Stomach (tissue), 9 donors: ENCODE measurements around the gene SSH2. TPM values are rescaled to one million over a fixed set of nuclear protein-coding genes. Genes with fewer than 3 reads are reported as not detected.

Source experiments
- DNase-seq, 2 donors: peaks; one replicate each; pipeline versions ENCODE4 v3.0.0 to v3.0.0-alpha.2; 2013 to 2019
- H3K27ac ChIP-seq, 5 donors: fragments of 200-600 bp in 4 of 5; sonication (generic) in 4 of 5; one replicate each; pipeline ENCODE4 v1.5.1; 2013 to 2019; ENCODE audit warnings: mild to moderate bottlenecking in 1 of 5, moderate library complexity in 1 of 5
- H3K27me3 ChIP-seq, 3 donors: fragments of 200-600 bp; sonication (generic); one replicate each; pipeline ENCODE4 v1.5.1; 2017 to 2019; ENCODE audit warnings: mixed run types in 1 of 3
- H3K36me3 ChIP-seq, 4 donors: fragments of 200-600 bp; sonication (generic); 1 replicate in 3 of 4; 2 replicates in 1 of 4; pipeline ENCODE4 v1.5.1; 2016 to 2019
- H3K4me1 ChIP-seq, 4 donors: fragments of 200-600 bp; sonication (generic); one replicate each; pipeline ENCODE4 v1.5.1; 2016 to 2019
- H3K4me3 ChIP-seq, 4 donors: fragments of 200-600 bp; sonication (generic) in 3 of 4; one replicate each; pipeline ENCODE4 v1.5.1; 2016 to 2019; ENCODE audit warnings: mild to moderate bottlenecking in 1 of 4
- H3K9me3 ChIP-seq, 4 donors: fragments of 200-600 bp; sonication (generic); one replicate each; pipeline ENCODE4 v1.5.1; 2016 to 2019
- EP300 ChIP-seq: sonication (generic); formaldehyde crosslinking; IDR thresholded peaks from one replicate; pipeline ENCODE4 v1.6.1; 2017; ENCODE audit warnings: antibody characterized with exemption
- POLR2A ChIP-seq, 4 donors: fragments of 450-650 bp; IDR thresholded peaks; one replicate each; pipeline ENCODE4 v1.6.1; 2016; ENCODE audit warnings: antibody characterized with exemption in 4 of 4, control low read depth in 2 of 4, mild to moderate bottlenecking in 1 of 4, moderate library complexity in 1 of 4
- POLR2AphosphoS5 ChIP-seq, 3 donors: sonication (generic); formaldehyde crosslinking; IDR thresholded peaks; one replicate each; pipeline ENCODE4 v1.6.1; 2016; ENCODE audit warnings: antibody characterized with exemption in 3 of 3
- WGBS, 5 donors: extraction: QIAGEN DNeasy Blood & Tissue Kit in 3 of 5; methylation state at CpG; one replicate each; pipeline versions ENCODE4 v1.1.5 to v1.1.7; 2013 to 2018; 5-methylcytosine and 5-hydroxymethylcytosine counted together
- intact Hi-C: fragments of 100-400 bp; cut with DNase I; formaldehyde crosslinking; loops from one replicate; pipeline ENCODE4 v1.15.1; 2023; ENCODE audit warnings: low total_unique reads
- polyA plus RNA-seq, 3 donors: library from polyadenylated mRNA; stranded (reverse); fragments of 200-250 nt; gene quantifications; one replicate each; pipeline ENCODE4 v1.2.3, GENCODE V29; 2013
- total RNA-seq, 5 donors: library from RNA; depleted of rRNA; stranded (reverse); fragments of >200 nt; gene quantifications; one replicate each; pipeline versions ENCODE4 v1.1.0 to v1.2.3, GENCODE V29; 2014 to 2016
- TF ChIP-seq, protein P1 (sequence below), 7 experiments: fragments of 450-650 bp in 4 of 7; fragments of 200-600 bp in 3 of 7; sonication (generic) in 3 of 7; IDR thresholded peaks; one replicate each; pipeline ENCODE4 v1.5.1; 2016 to 2019; ENCODE audit warnings: antibody characterized with exemption in 7 of 7, control low read depth in 2 of 7, mild to moderate bottlenecking in 1 of 7
- donor health status: healthy with polysubstance abuse.
- donor health status: Bipolar disorder and iron deficiency.
- donor health status: healthy.

Gene SSH2
- total and polyA plus RNA-seq, 8 donors = 7.8 to 44.9 (median 24.1) TPM

- DNase-seq = peak; percentile 54 to 73
- H3K27me3 ChIP-seq = no peaks in the 10 kb centered on the region
- H3K27ac ChIP-seq = peak overlapping the region; percentile 37 to 82 (median 70)
- H3K4me3 ChIP-seq = no peak overlapping the region
- peaks cover 6 to 44% (median 24%) of the 10 kb centered on the region in 4 donors for H3K4me1 ChIP-seq
- TF ChIP-seq POLR2A (IDR thresholded peaks at IDR 0.05) (no peak), POLR2AphosphoS5 (IDR thresholded peaks at IDR 0.05) (peak in 2 of 3 donors; percentile 22 to 81), EP300 (no peak)
- TF ChIP-seq, protein P1, sequence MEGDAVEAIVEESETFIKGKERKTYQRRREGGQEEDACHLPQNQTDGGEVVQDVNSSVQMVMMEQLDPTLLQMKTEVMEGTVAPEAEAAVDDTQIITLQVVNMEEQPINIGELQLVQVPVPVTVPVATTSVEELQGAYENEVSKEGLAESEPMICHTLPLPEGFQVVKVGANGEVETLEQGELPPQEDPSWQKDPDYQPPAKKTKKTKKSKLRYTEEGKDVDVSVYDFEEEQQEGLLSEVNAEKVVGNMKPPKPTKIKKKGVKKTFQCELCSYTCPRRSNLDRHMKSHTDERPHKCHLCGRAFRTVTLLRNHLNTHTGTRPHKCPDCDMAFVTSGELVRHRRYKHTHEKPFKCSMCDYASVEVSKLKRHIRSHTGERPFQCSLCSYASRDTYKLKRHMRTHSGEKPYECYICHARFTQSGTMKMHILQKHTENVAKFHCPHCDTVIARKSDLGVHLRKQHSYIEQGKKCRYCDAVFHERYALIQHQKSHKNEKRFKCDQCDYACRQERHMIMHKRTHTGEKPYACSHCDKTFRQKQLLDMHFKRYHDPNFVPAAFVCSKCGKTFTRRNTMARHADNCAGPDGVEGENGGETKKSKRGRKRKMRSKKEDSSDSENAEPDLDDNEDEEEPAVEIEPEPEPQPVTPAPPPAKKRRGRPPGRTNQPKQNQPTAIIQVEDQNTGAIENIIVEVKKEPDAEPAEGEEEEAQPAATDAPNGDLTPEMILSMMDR (IDR thresholded peaks at IDR 0.05) = no peak
- H3K36me3 ChIP-seq = no peaks in the 10 kb centered on the region
- intact Hi-C loops = no loop called here
- 37 to 58% (median 48%) methylated on average over 10 of the region's 10 CpGs for WGBS, 5 donors
- no peaks in the 10 kb centered on the region for H3K9me3 ChIP-seq
Measured at GRCh38 chr17:29835435-29836351, 94.3 kb downstream of the SSH2 start.

DNA sequence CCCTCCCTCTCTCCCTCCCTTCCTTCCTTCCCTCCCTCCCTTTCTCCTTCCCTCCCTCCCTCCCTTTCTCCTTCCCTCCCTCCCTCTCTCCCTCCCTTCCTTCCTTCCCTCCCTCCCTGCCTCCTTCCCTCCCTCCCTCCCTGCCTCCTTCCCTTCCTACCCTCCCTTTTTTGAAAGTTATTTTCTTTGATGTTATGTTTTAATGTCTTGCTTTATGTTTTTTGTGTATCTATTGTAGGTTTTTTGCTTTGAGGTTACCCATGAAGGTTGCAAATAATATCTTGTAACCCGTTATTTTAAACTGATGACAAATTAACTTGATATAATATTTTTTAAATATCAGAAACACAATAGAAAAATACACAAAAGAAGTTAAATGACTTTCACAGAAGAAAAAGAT, 96.2 kb downstream of the SSH2 start:
- no peaks in the 10 kb centered on the region for H3K36me3 ChIP-seq
- intact Hi-C loops = no loop called here
- no peak overlapping the region for H3K27ac ChIP-seq
- no peak overlapping the region for H3K4me3 ChIP-seq
- WGBS, 5 donors = 52 to 84% (median 64%) methylated on average over 1 of the region's 1 CpG
- H3K9me3 ChIP-seq = no peaks in the 10 kb centered on the region
- no peak for TF ChIP-seq EP300
- TF ChIP-seq, protein P1 (IDR thresholded peaks at IDR 0.05) = no peak
- no peak for TF ChIP-seq POLR2A (IDR thresholded peaks at IDR 0.05)
- no peak for TF ChIP-seq POLR2AphosphoS5 (IDR thresholded peaks at IDR 0.05)
- no peak for DNase-seq
- H3K27me3 ChIP-seq = no peaks in the 10 kb centered on the region
- peaks cover 6 to 35% (median 24%) of the 10 kb centered on the region in 4 donors for H3K4me1 ChIP-seq

- Histone ChIP-seq H3K9me3 (no peaks in the 10 kb centered on the region), H3K4me1 (peaks cover 0 to 9% (median 7%) of the 10 kb centered on the region in 4 donors), H3K36me3 (no peaks in the 10 kb centered on the region), H3K4me3 (no peak overlapping the region), H3K27me3 (no peaks in the 10 kb centered on the region), H3K27ac (no peak overlapping the region)
- intact Hi-C loops = no loop called here
- WGBS, 5 donors = 70 to 83% (median 78%) methylated on average over 3 of the region's 3 CpGs
- TF ChIP-seq EP300 (no peak), POLR2AphosphoS5 (IDR thresholded peaks at IDR 0.05) (no peak), POLR2A (IDR thresholded peaks at IDR 0.05) (no peak)
- TF ChIP-seq, protein P1 (IDR thresholded peaks at IDR 0.05) = no peak
- DNase-seq = peak in 1 of 2 donors; percentile 37
Measured at GRCh38 chr17:29828676-29829284, 101.2 kb downstream of the SSH2 start.

GRCh38 chr17:29827179-29827578, 102.8 kb downstream of the SSH2 start:
- intact Hi-C loops = no loop called here
- no peak for DNase-seq
- peak overlapping the region in 1 of 5 donors; percentile 71 for H3K27ac ChIP-seq
- TF ChIP-seq, protein P1 (IDR thresholded peaks at IDR 0.05) = no peak
- TF ChIP-seq EP300 (no peak), POLR2A (IDR thresholded peaks at IDR 0.05) (no peak), POLR2AphosphoS5 (IDR thresholded peaks at IDR 0.05) (no peak)
- H3K4me3 ChIP-seq = no peak overlapping the region
- no peaks in the 10 kb centered on the region for H3K9me3 ChIP-seq
- H3K27me3 ChIP-seq = no peaks in the 10 kb centered on the region
- no peaks in the 10 kb centered on the region for H3K36me3 ChIP-seq
- peaks cover 0 to 9% (median 7%) of the 10 kb centered on the region in 4 donors for H3K4me1 ChIP-seq
